Liver (tissue), 9 donors: ENCODE results near the gene C10orf95. TPM values are rescaled to one million over a fixed set of nuclear protein-coding genes. Genes with fewer than 3 reads are reported as not detected.
A peak's percentile ranks its signal among the peaks of the same experiment; 100 is the strongest.

Experiments
- DNase-seq: peaks from one replicate; pipeline ENCODE4 v3.0.0-alpha.2; 2017; ENCODE audit warnings: low spot score
- H3K27ac ChIP-seq, 2 donors: one replicate each; pipeline ENCODE4 v1.7.0; 2013; ENCODE audit warnings: inconsistent platforms in 2 of 2, low read length in 2 of 2, control low read depth in 1 of 2, low read depth in 1 of 2, mild to moderate bottlenecking in 1 of 2
- H3K27me3 ChIP-seq, 4 donors: one replicate each; pipeline versions ENCODE4 v1.6.1 to v1.7.0; 2013; ENCODE audit warnings: low read length in 3 of 4, inconsistent platforms in 1 of 4, mild to moderate bottlenecking in 1 of 4, moderate library complexity in 1 of 4; ENCODE audit not compliant: control insufficient read depth in 4 of 4, insufficient read depth in 4 of 4
- H3K36me3 ChIP-seq, 4 donors: one replicate each; pipeline versions ENCODE4 v1.6.1 to v1.7.0; 2013; ENCODE audit warnings: low read length in 3 of 4, mild to moderate bottlenecking in 3 of 4, low read depth in 1 of 4, moderate library complexity in 1 of 4; ENCODE audit not compliant: control insufficient read depth in 4 of 4, insufficient read depth in 3 of 4
- H3K4me1 ChIP-seq, 4 donors: one replicate each; pipeline versions ENCODE4 v1.6.1 to v1.7.0; 2013; ENCODE audit warnings: low read length in 3 of 4, mild to moderate bottlenecking in 3 of 4, moderate library complexity in 1 of 4; ENCODE audit not compliant: control insufficient read depth in 4 of 4, insufficient read depth in 4 of 4
- H3K4me3 ChIP-seq, 3 donors: one replicate each; pipeline versions ENCODE4 v1.6.1 to v1.7.0; 2013; ENCODE audit warnings: low read length in 3 of 3, control low read depth in 1 of 3, low read depth in 1 of 3, mild to moderate bottlenecking in 1 of 3
- H3K9ac ChIP-seq, 2 donors: one replicate each; pipeline ENCODE4 v1.7.0; 2013; ENCODE audit warnings: low read length in 2 of 2, mild to moderate bottlenecking in 2 of 2, moderate library complexity in 2 of 2, control low read depth in 1 of 2, low read depth in 1 of 2
- H3K9me3 ChIP-seq, 4 donors: one replicate each; pipeline versions ENCODE4 v1.6.1 to v1.7.0; 2013; ENCODE audit warnings: low read length in 3 of 4; ENCODE audit not compliant: control insufficient read depth in 4 of 4
- HNF4A ChIP-seq, 2 donors: conservative IDR thresholded peaks; 2 replicates each; pipeline ENCODE4 v1.6.1; 2016; ENCODE audit warnings: antibody characterized with exemption in 2 of 2, mild to moderate bottlenecking in 2 of 2
- HNF4G ChIP-seq: IDR thresholded peaks from 2 replicates; pipeline ENCODE4 v1.6.1; 2016; ENCODE audit warnings: antibody characterized with exemption
- JUND ChIP-seq, 2 donors: IDR thresholded peaks; 2 replicates each; pipeline ENCODE4 v1.6.1; 2016; ENCODE audit warnings: antibody characterized with exemption in 2 of 2
- NR2F2 ChIP-seq: IDR thresholded peaks from 2 replicates; pipeline ENCODE4 v1.6.1; 2016; ENCODE audit warnings: antibody characterized with exemption
- RAD21 ChIP-seq, 2 donors: IDR thresholded peaks; 2 replicates each; pipeline ENCODE4 v1.6.1; 2016; ENCODE audit warnings: antibody characterized with exemption in 2 of 2, mild to moderate bottlenecking in 2 of 2
- RXRA ChIP-seq, 2 donors: IDR thresholded peaks; 2 replicates each; pipeline ENCODE4 v1.6.1; 2017 to 2018; ENCODE audit warnings: antibody characterized with exemption in 2 of 2, mild to moderate bottlenecking in 1 of 2
- SP1 ChIP-seq: IDR thresholded peaks from 2 replicates; pipeline ENCODE4 v1.6.1; 2018; ENCODE audit warnings: antibody characterized with exemption, mild to moderate bottlenecking
- TAF1 ChIP-seq: conservative IDR thresholded peaks from 2 replicates; pipeline ENCODE4 v1.6.1; 2016; ENCODE audit warnings: antibody characterized with exemption, mild to moderate bottlenecking
- YY1 ChIP-seq: IDR thresholded peaks from 2 replicates; pipeline ENCODE4 v1.6.1; 2016; ENCODE audit warnings: antibody characterized with exemption, mild to moderate bottlenecking
- WGBS: extraction: QIAGEN DNeasy Blood & Tissue Kit; methylation state at CpG from one replicate; pipeline ENCODE4 v1.1.7; 2013; 5-methylcytosine and 5-hydroxymethylcytosine counted together
- polyA plus RNA-seq, 2 donors: library from polyadenylated mRNA; stranded (reverse) in 1 of 2; unstranded in 1 of 2; fragments of 200-250 nt in 1 of 2; fragments of >200 nt in 1 of 2; fragmentation: Nextera tagmentation in 1 of 2; extraction: Ambion mirVana in 1 of 2; gene quantifications; one replicate each; pipeline versions ENCODE4 v1.2.1 to v1.2.3, GENCODE V29; 2013 to 2015
- total RNA-seq, 2 donors: library from RNA; depleted of rRNA; stranded (reverse); fragments of >200 nt; gene quantifications; one replicate each; pipeline ENCODE4 v1.2.3, GENCODE V29; 2014
- TF ChIP-seq, protein P1 (sequence below): IDR thresholded peaks from 2 replicates; pipeline ENCODE4 v1.6.1; 2016; ENCODE audit warnings: antibody characterized with exemption
- TF ChIP-seq, protein P2 (sequence below): IDR thresholded peaks from 2 replicates; pipeline ENCODE4 v1.6.1; 2016; ENCODE audit warnings: antibody characterized with exemption
- TF ChIP-seq, protein P3 (sequence below): fragments of 150-350 bp; IDR thresholded peaks from 2 replicates; pipeline ENCODE4 v1.5.1; 2017; ENCODE audit warnings: improper control_type of control experiment, low read depth, low read length; ENCODE audit not compliant: missing input control
- TF ChIP-seq, protein P4 (sequence below): IDR thresholded peaks from 2 replicates; pipeline ENCODE4 v1.6.1; 2016; ENCODE audit warnings: antibody characterized with exemption, mild to moderate bottlenecking
- donor health status: healthy.
- donor health status: healthy.
- donor health status: healthy.
- donor health status: healthy.
- donor health status: healthy.

Gene C10orf95
- total and polyA plus RNA-seq, 4 donors: 0.09 to 0.24 TPM; not detected in 2

- TF ChIP-seq, protein P1, sequence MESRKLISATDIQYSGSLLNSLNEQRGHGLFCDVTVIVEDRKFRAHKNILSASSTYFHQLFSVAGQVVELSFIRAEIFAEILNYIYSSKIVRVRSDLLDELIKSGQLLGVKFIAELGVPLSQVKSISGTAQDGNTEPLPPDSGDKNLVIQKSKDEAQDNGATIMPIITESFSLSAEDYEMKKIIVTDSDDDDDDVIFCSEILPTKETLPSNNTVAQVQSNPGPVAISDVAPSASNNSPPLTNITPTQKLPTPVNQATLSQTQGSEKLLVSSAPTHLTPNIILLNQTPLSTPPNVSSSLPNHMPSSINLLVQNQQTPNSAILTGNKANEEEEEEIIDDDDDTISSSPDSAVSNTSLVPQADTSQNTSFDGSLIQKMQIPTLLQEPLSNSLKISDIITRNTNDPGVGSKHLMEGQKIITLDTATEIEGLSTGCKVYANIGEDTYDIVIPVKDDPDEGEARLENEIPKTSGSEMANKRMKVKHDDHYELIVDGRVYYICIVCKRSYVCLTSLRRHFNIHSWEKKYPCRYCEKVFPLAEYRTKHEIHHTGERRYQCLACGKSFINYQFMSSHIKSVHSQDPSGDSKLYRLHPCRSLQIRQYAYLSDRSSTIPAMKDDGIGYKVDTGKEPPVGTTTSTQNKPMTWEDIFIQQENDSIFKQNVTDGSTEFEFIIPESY: no peak
- no peak for TF ChIP-seq YY1
These were observed 12.6 kb upstream of the C10orf95 start (continued) for GRCh38 chr10:102463983-102464382.

DNA sequence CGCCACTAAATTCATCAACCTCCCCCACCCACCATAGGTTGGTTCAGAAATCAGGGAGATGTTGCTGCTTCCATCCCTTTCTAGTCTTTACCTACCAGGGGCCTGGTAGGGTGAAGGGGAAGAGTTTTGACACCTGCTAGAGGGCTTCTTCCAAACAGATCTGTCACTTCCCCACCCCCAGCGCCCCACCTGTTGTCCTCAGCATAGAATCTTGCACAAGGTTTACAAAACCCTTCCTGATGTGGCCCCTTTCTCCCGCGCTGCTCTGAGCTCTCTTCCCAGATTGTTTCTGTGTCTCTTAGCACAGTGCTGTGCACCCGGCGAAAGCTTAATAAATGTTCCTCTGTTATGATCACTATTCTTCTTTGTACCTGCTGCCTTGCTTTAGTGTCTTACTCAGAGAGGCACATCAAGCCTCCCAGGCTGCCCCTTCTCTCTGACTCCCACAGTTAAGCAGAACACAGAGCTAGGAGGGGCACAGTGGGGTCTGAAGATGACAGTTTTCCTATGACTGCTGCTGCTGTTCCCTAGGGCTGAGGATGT, 11.2 kb upstream of the C10orf95 start:
- Histone ChIP-seq H3K4me1 (peaks cover 8 to 32% (median 24%) of the 10 kb centered on the region in 4 donors), H3K27me3 (no peaks in the 10 kb centered on the region), H3K4me3 (peak overlapping the region in 1 of 3 donors; percentile 29), H3K27ac (no peak overlapping the region), H3K9ac (no peak overlapping the region), H3K36me3 (no peaks in the 10 kb centered on the region), H3K9me3 (no peaks in the 10 kb centered on the region)
- DNase-seq: no peak
- 60% methylated on average over 6 of the region's 6 CpGs for WGBS
- no peak for TF ChIP-seq HNF4G
- TF ChIP-seq NR2F2: no peak
- TF ChIP-seq HNF4A (conservative IDR thresholded peaks at IDR 0.05): no peak
- TF ChIP-seq, protein P2, sequence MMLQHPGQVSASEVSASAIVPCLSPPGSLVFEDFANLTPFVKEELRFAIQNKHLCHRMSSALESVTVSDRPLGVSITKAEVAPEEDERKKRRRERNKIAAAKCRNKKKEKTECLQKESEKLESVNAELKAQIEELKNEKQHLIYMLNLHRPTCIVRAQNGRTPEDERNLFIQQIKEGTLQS: no peak
- no peak for TF ChIP-seq JUND (IDR thresholded peaks at IDR 0.05)
- no peak for TF ChIP-seq RXRA (IDR thresholded peaks at IDR 0.05)
- TF ChIP-seq, protein P3, sequence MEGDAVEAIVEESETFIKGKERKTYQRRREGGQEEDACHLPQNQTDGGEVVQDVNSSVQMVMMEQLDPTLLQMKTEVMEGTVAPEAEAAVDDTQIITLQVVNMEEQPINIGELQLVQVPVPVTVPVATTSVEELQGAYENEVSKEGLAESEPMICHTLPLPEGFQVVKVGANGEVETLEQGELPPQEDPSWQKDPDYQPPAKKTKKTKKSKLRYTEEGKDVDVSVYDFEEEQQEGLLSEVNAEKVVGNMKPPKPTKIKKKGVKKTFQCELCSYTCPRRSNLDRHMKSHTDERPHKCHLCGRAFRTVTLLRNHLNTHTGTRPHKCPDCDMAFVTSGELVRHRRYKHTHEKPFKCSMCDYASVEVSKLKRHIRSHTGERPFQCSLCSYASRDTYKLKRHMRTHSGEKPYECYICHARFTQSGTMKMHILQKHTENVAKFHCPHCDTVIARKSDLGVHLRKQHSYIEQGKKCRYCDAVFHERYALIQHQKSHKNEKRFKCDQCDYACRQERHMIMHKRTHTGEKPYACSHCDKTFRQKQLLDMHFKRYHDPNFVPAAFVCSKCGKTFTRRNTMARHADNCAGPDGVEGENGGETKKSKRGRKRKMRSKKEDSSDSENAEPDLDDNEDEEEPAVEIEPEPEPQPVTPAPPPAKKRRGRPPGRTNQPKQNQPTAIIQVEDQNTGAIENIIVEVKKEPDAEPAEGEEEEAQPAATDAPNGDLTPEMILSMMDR: no peak
- TF ChIP-seq, protein P4, sequence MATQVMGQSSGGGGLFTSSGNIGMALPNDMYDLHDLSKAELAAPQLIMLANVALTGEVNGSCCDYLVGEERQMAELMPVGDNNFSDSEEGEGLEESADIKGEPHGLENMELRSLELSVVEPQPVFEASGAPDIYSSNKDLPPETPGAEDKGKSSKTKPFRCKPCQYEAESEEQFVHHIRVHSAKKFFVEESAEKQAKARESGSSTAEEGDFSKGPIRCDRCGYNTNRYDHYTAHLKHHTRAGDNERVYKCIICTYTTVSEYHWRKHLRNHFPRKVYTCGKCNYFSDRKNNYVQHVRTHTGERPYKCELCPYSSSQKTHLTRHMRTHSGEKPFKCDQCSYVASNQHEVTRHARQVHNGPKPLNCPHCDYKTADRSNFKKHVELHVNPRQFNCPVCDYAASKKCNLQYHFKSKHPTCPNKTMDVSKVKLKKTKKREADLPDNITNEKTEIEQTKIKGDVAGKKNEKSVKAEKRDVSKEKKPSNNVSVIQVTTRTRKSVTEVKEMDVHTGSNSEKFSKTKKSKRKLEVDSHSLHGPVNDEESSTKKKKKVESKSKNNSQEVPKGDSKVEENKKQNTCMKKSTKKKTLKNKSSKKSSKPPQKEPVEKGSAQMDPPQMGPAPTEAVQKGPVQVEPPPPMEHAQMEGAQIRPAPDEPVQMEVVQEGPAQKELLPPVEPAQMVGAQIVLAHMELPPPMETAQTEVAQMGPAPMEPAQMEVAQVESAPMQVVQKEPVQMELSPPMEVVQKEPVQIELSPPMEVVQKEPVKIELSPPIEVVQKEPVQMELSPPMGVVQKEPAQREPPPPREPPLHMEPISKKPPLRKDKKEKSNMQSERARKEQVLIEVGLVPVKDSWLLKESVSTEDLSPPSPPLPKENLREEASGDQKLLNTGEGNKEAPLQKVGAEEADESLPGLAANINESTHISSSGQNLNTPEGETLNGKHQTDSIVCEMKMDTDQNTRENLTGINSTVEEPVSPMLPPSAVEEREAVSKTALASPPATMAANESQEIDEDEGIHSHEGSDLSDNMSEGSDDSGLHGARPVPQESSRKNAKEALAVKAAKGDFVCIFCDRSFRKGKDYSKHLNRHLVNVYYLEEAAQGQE: no peak

DNA sequence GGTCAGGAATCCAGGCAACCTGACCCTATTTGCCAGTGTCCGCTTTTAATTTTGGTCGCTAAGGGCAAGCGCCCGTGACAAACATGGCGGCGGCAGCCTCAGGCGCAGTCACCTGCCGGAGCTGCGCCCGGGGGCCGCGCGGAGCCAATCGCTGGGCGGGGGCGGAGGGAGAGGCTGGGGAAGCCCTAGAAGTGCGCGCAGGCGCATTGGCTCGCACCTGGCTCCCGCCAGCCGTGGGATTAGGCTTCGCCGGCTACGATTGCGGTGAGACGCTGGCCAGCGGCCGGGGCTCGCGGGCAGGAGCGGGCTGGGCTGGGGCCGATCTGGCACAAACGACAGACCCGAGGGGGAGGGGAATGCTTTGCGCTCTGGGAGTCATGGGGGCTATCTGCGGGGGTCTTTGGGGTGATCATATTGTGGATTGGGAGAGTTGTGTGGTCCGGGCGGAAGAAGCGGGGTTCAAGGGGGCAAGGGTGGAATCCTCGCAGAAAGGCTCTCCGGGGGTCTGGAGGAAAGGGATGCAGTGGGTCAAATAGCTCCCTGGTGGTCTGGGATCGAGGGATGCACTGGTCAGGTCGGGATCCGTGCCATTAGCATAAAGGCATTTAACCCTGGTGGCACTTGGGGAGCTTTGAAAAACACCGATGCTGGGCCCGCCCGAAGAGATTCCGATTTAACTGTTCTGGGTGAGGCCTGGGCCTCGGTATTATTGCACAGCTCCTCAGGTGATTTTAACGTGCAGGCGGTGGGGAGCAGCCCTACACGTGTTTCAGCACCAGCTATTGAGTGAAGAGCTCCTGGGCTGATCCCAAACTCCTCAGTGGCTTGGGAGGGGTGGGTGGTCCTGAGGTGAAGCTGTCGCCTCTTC, 10.1 kb upstream of the C10orf95 start:
- no peaks in the 10 kb centered on the region for H3K36me3 ChIP-seq
- peak overlapping the region; percentile 34 to 70 (median 48) for H3K4me3 ChIP-seq
- H3K27me3 ChIP-seq: no peaks in the 10 kb centered on the region
- WGBS: 3% methylated on average over 54 of the region's 54 CpGs
- H3K9me3 ChIP-seq: no peaks in the 10 kb centered on the region
- H3K27ac ChIP-seq: peak overlapping the region in 1 of 2 donors; percentile 28
- H3K9ac ChIP-seq: peak overlapping the region; percentile 33 to 80
- H3K4me1 ChIP-seq: peaks cover 8 to 32% (median 24%) of the 10 kb centered on the region in 4 donors
- peak; percentile 91 for DNase-seq
- peak in 1 of 2 donors; percentile 19 for TF ChIP-seq RAD21 (IDR thresholded peaks at IDR 0.05)
- TF ChIP-seq YY1: peak; percentile 100
- TF ChIP-seq, protein P3: no peak
- TF ChIP-seq, protein P4: peak; percentile 90
- TF ChIP-seq SP1: peak; percentile 50
- TF ChIP-seq TAF1: no peak
